Prostate gland (tissue), 2 donors: ENCODE results near the gene PPP2R2B. TPM values are rescaled to one million over a fixed set of nuclear protein-coding genes. Genes with fewer than 3 reads are reported as not detected.

Source experiments
- DNase-seq: peaks from one replicate; pipeline ENCODE4 v3.0.0-alpha.2; 2019; ENCODE audit warnings: low spot score
- H3K27ac ChIP-seq, 2 donors: fragments of 200-600 bp; sonication (generic); 2 replicates each; pipeline ENCODE4 v1.5.1; 2017 to 2019
- H3K27me3 ChIP-seq: fragments of 200-600 bp; sonication (generic); replicated peaks from 2 replicates; pipeline ENCODE4 v1.5.1; 2019; ENCODE audit not compliant: insufficient read depth
- H3K36me3 ChIP-seq, 2 donors: fragments of 200-600 bp; sonication (generic); 1 replicate in 1 of 2; 2 replicates in 1 of 2; pipeline versions ENCODE4 v1.5.1 to v1.8.1; 2017 to 2019
- H3K4me1 ChIP-seq: fragments of 200-600 bp; sonication (generic); replicated peaks from 2 replicates; pipeline ENCODE4 v1.5.1; 2019
- H3K4me3 ChIP-seq, 2 donors: fragments of 200-600 bp; sonication (generic); 2 replicates each; pipeline ENCODE4 v1.5.1; 2017 to 2019
- H3K9me3 ChIP-seq: fragments of 200-600 bp; sonication (generic); 2 replicates; pipeline ENCODE4 v1.5.1; 2017
- POLR2A ChIP-seq: fragments of 450-650 bp; IDR thresholded peaks from one replicate; pipeline ENCODE4 v1.6.1; 2016; ENCODE audit warnings: antibody characterized with exemption, mild to moderate bottlenecking
- POLR2AphosphoS5 ChIP-seq: sonication (generic); formaldehyde crosslinking; IDR thresholded peaks from one replicate; pipeline ENCODE4 v1.6.1; 2017; ENCODE audit warnings: antibody characterized with exemption
- WGBS: methylation state at CpG from one replicate; pipeline ENCODE4 v1.1.5; 2018; 5-methylcytosine and 5-hydroxymethylcytosine counted together
- intact Hi-C: fragments of 100-400 bp; cut with DNase I; formaldehyde crosslinking; loops from one replicate; pipeline ENCODE4 v1.14.2; 2022
- total RNA-seq, 2 donors: library from RNA; depleted of rRNA; stranded (reverse); fragments of >200 nt; gene quantifications; one replicate each; pipeline ENCODE4 v1.1.0, GENCODE V29; 2016
- TF ChIP-seq, protein P1 (sequence below), 4 experiments: fragments of 200-600 bp in 2 of 4; fragments of 450-650 bp in 2 of 4; sonication (generic) in 2 of 4; IDR thresholded peaks; 1 replicate in 3 of 4; 2 replicates in 1 of 4; pipeline ENCODE4 v1.5.1; 2016 to 2019; ENCODE audit warnings: antibody characterized with exemption in 4 of 4, mild to moderate bottlenecking in 2 of 4, moderate library complexity in 2 of 4

The PPP2R2B gene
- total RNA-seq, 2 donors from 2014 or later, result 0.68 to 2.6 TPM

GRCh38 chr5:146813346-146814157 lies 65.0 kb downstream of the PPP2R2B start:
- WGBS, result 81% methylated on average over 10 of the region's 10 CpGs
- no peak overlapping the region for H3K27ac ChIP-seq
- no peaks in the 10 kb centered on the region for H3K36me3 ChIP-seq
- no peak for DNase-seq
- TF ChIP-seq, protein P1, sequence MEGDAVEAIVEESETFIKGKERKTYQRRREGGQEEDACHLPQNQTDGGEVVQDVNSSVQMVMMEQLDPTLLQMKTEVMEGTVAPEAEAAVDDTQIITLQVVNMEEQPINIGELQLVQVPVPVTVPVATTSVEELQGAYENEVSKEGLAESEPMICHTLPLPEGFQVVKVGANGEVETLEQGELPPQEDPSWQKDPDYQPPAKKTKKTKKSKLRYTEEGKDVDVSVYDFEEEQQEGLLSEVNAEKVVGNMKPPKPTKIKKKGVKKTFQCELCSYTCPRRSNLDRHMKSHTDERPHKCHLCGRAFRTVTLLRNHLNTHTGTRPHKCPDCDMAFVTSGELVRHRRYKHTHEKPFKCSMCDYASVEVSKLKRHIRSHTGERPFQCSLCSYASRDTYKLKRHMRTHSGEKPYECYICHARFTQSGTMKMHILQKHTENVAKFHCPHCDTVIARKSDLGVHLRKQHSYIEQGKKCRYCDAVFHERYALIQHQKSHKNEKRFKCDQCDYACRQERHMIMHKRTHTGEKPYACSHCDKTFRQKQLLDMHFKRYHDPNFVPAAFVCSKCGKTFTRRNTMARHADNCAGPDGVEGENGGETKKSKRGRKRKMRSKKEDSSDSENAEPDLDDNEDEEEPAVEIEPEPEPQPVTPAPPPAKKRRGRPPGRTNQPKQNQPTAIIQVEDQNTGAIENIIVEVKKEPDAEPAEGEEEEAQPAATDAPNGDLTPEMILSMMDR (IDR thresholded peaks at IDR 0.05), result no peak
- no peak for TF ChIP-seq POLR2AphosphoS5
- TF ChIP-seq POLR2A, result no peak
- no peak overlapping the region for H3K4me3 ChIP-seq
- H3K27me3 ChIP-seq, result no peaks in the 10 kb centered on the region
- H3K9me3 ChIP-seq, result no peaks in the 10 kb centered on the region
- no peaks in the 10 kb centered on the region for H3K4me1 ChIP-seq
- intact Hi-C loops, result no loop called here

DNA sequence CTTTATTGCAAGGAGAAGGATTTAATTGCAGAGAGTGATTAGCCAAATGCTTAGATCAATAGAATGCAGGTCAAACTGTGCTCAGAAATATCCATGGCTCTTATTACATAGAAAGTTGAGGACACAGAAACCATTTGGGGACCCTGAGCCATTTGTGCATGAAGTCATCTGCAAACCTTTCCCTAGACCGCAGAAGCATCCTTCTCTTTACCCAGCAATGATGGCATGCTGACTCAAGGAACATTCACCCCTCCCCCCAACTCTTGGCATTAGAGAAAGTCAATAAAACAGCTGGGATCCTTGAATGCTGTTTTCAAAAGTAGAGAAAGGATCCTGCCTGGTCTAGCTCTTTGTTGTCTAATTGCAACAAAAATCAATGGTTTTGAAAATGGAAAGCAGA lies 73.5 kb downstream of the PPP2R2B start:
- Histone ChIP-seq H3K4me1 (no peaks in the 10 kb centered on the region), H3K27me3 (peaks cover 2% of the 10 kb centered on the region), H3K9me3 (no peaks in the 10 kb centered on the region), H3K27ac (no peak overlapping the region), H3K36me3 (no peaks in the 10 kb centered on the region), H3K4me3 (no peak overlapping the region)
- DNase-seq, result no peak
- TF ChIP-seq POLR2A, result no peak
- no peak for TF ChIP-seq POLR2AphosphoS5
- TF ChIP-seq, protein P1 (IDR thresholded peaks at IDR 0.05), result no peak
- WGBS, result 33% methylated on average over 1 of the region's 1 CpG
- intact Hi-C loops, result no loop called here

- H3K4me1 ChIP-seq, result no peaks in the 10 kb centered on the region
- WGBS, result 75% methylated on average over 3 of the region's 3 CpGs
- peaks cover 2% of the 10 kb centered on the region for H3K27me3 ChIP-seq
- TF ChIP-seq, protein P1 (IDR thresholded peaks at IDR 0.05), result no peak
- no peak for TF ChIP-seq POLR2A
- no peak for TF ChIP-seq POLR2AphosphoS5
- H3K9me3 ChIP-seq, result no peaks in the 10 kb centered on the region
- no peak for DNase-seq
- intact Hi-C loops, result no loop called here
- H3K27ac ChIP-seq, result no peak overlapping the region
- H3K4me3 ChIP-seq, result no peak overlapping the region
- H3K36me3 ChIP-seq, result no peaks in the 10 kb centered on the region
Measured at GRCh38 chr5:146802945-146803522, 75.5 kb downstream of the PPP2R2B start.

GRCh38 chr5:146799671-146800070 lies 78.9 kb downstream of the PPP2R2B start:
- Histone ChIP-seq H3K4me3 (no peak overlapping the region), H3K36me3 (no peaks in the 10 kb centered on the region), H3K4me1 (no peaks in the 10 kb centered on the region), H3K27me3 (peaks cover 2% of the 10 kb centered on the region), H3K9me3 (no peaks in the 10 kb centered on the region), H3K27ac (no peak overlapping the region)
- TF ChIP-seq POLR2AphosphoS5, result no peak
- TF ChIP-seq POLR2A, result no peak
- TF ChIP-seq, protein P1 (IDR thresholded peaks at IDR 0.05), result no peak
- DNase-seq, result no peak
- intact Hi-C loops, result no loop called here
- 88% methylated on average over 5 of the region's 5 CpGs for WGBS

GRCh38 chr5:146799231-146799630 lies 79.3 kb downstream of the PPP2R2B start:
- Histone ChIP-seq H3K9me3 (no peaks in the 10 kb centered on the region), H3K27me3 (peaks cover 2% of the 10 kb centered on the region), H3K4me3 (no peak overlapping the region), H3K4me1 (no peaks in the 10 kb centered on the region), H3K27ac (no peak overlapping the region), H3K36me3 (no peaks in the 10 kb centered on the region)
- intact Hi-C loops, result no loop called here
- TF ChIP-seq POLR2AphosphoS5, result no peak
- TF ChIP-seq, protein P1 (IDR thresholded peaks at IDR 0.05), result no peak
- no peak for TF ChIP-seq POLR2A
- no peak for DNase-seq
- 58% methylated on average over 1 of the region's 1 CpG for WGBS
